Measurements from ENCODE around the gene CMTR1. TPM values are rescaled to one million over a fixed set of nuclear protein-coding genes. Genes with fewer than 3 reads are reported as not detected.

The CMTR1 gene
- total RNA-seq, 1 experiment from 2014 or later = 32.3 TPM

DNA sequence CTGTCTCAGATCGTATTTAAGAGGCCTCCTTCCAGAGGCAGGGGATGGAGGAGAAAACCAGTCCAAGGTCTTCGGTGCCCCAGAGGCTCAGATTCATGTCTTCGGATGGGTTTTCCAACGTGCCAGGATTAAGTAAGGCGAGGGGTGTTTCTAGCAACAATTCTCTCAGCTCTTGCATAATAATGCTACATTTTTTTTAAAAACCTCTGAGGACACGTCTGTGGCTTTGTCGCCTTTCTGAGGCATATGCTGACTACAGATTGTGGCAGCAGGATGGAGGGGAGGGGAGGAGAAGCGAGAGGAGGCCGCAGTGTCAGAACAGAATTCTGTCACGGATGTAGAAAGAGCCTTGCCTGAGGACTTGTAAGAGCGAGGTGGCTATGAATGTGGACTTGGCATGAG is 84.4 kb downstream of the CMTR1 start:
- intact Hi-C loops (cut with micrococcal nuclease; ENCODE audit: unreplicated experiment) = no loop called here
- Histone ChIP-seq H3K9me3 (ENCODE audit: low read depth, low read length, poor library complexity, severe bottlenecking) (no peaks in the 10 kb centered on the region), H3K36me3 (ENCODE audit: insufficient read depth, low read length, poor library complexity, severe bottlenecking) (no peaks in the 10 kb centered on the region), H3K4me3 (ENCODE audit: low read depth, low read length, poor library complexity, severe bottlenecking) (no peak overlapping the region), H3K4me1 (ENCODE audit: insufficient read depth, low read length, poor library complexity, severe bottlenecking) (no peaks in the 10 kb centered on the region), H3K27ac (ENCODE audit: low read depth, low read length, poor library complexity, severe bottlenecking) (no peak overlapping the region), H3K27me3 (replicated peaks; ENCODE audit: insufficient read depth, low read depth, low read length, poor library complexity) (no peaks in the 10 kb centered on the region)
- no TSS peak for BruUV-seq (replicated peaks)
- no peak for TF ChIP-seq EZH2 (IDR thresholded peaks at IDR 0.05; ENCODE audit: borderline replicate concordance, low read depth, low read length, poor library complexity, severe bottlenecking)
- TF ChIP-seq, protein P1, sequence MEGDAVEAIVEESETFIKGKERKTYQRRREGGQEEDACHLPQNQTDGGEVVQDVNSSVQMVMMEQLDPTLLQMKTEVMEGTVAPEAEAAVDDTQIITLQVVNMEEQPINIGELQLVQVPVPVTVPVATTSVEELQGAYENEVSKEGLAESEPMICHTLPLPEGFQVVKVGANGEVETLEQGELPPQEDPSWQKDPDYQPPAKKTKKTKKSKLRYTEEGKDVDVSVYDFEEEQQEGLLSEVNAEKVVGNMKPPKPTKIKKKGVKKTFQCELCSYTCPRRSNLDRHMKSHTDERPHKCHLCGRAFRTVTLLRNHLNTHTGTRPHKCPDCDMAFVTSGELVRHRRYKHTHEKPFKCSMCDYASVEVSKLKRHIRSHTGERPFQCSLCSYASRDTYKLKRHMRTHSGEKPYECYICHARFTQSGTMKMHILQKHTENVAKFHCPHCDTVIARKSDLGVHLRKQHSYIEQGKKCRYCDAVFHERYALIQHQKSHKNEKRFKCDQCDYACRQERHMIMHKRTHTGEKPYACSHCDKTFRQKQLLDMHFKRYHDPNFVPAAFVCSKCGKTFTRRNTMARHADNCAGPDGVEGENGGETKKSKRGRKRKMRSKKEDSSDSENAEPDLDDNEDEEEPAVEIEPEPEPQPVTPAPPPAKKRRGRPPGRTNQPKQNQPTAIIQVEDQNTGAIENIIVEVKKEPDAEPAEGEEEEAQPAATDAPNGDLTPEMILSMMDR (conservative IDR thresholded peaks at IDR 0.05; ENCODE audit: low read depth, low read length) = no peak
- DNase-seq (ENCODE audit: low spot score) = no peak
- ChIA-PET CTCF (interaction anchor here (0.6 kb wide), 1 partner anchor 304 kb away, joined by 3 read pairs; no protein-coding TSS in a partner anchor), POLR2A (ENCODE audit: low non-redundant PET) (no interaction called here)

DNA sequence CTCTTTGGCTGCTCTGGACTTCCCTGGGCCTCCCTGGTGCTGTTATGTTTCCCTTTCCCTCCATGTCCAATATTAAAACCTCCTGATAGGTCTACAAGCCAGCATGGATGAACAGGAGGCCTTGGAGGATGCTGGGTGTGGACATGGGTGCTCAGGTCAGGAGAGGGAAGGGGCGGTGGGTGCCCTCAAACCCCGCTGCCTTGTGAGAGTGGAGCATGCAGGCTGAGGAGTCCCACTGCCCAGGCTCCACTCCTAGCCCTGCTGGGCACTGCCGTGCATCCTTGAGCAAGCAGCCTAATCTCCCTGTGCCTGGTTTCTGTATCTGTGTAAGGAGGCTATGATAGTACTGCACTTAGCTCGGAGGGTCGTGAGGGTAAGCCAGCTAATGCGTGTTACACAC is 85.1 kb downstream of the CMTR1 start:
- Histone ChIP-seq H3K27me3 (replicated peaks; ENCODE audit: insufficient read depth, low read depth, low read length, poor library complexity) (no peaks in the 10 kb centered on the region), H3K9me3 (ENCODE audit: low read depth, low read length, poor library complexity, severe bottlenecking) (no peaks in the 10 kb centered on the region), H3K4me3 (ENCODE audit: low read depth, low read length, poor library complexity, severe bottlenecking) (no peak overlapping the region), H3K36me3 (ENCODE audit: insufficient read depth, low read length, poor library complexity, severe bottlenecking) (no peaks in the 10 kb centered on the region), H3K4me1 (ENCODE audit: insufficient read depth, low read length, poor library complexity, severe bottlenecking) (no peaks in the 10 kb centered on the region), H3K27ac (ENCODE audit: low read depth, low read length, poor library complexity, severe bottlenecking) (no peak overlapping the region)
- no TSS peak for BruUV-seq (replicated peaks)
- CTCF ChIA-PET = no interaction called here
- TF ChIP-seq, protein P1 (conservative IDR thresholded peaks at IDR 0.05; ENCODE audit: low read depth, low read length) = no peak
- TF ChIP-seq EZH2 (IDR thresholded peaks at IDR 0.05; ENCODE audit: borderline replicate concordance, low read depth, low read length, poor library complexity, severe bottlenecking) = no peak
- intact Hi-C loops (cut with micrococcal nuclease; ENCODE audit: unreplicated experiment) = no loop called here
- no peak for DNase-seq (ENCODE audit: low spot score)
- POLR2A ChIA-PET (ENCODE audit: low non-redundant PET) = no interaction called here

DNA sequence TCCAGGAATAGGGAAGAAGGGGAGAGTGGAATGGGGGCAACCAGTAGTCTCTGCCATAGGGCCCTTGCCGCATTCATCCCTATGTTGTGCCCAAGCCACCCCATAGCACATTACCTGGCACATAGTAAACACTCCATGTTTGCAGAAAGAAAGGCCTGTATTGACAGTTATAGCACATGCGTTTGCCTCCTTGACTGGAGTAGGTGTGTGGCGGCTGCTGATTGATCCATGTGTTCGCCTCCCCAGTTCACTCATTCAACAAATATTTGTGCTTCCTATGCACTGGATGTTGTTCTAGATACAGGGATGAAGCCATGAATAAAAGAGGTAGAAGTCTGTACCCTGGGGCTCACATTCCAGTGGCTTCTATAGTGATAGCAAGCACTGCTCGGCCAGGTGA is 86.4 kb downstream of the CMTR1 start:
- CTCF ChIA-PET = interaction anchor here (0.7 kb wide), 1 partner anchor 122 kb away, joined by 4 read pairs; no protein-coding TSS in a partner anchor
- no TSS peak for BruUV-seq (replicated peaks)
- intact Hi-C loops (cut with micrococcal nuclease; ENCODE audit: unreplicated experiment) = no loop called here

More for the DNA sequence above, 86.4 kb downstream of the CMTR1 start:
- Histone ChIP-seq H3K27ac (ENCODE audit: low read depth, low read length, poor library complexity, severe bottlenecking) (no peak overlapping the region), H3K27me3 (replicated peaks; ENCODE audit: insufficient read depth, low read depth, low read length, poor library complexity) (no peaks in the 10 kb centered on the region), H3K4me3 (ENCODE audit: low read depth, low read length, poor library complexity, severe bottlenecking) (no peak overlapping the region), H3K9me3 (ENCODE audit: low read depth, low read length, poor library complexity, severe bottlenecking) (no peaks in the 10 kb centered on the region), H3K4me1 (ENCODE audit: insufficient read depth, low read length, poor library complexity, severe bottlenecking) (no peaks in the 10 kb centered on the region), H3K36me3 (ENCODE audit: insufficient read depth, low read length, poor library complexity, severe bottlenecking) (no peaks in the 10 kb centered on the region)
- POLR2A ChIA-PET (ENCODE audit: low non-redundant PET) = no interaction called here
- no peak for TF ChIP-seq EZH2 (IDR thresholded peaks at IDR 0.05; ENCODE audit: borderline replicate concordance, low read depth, low read length, poor library complexity, severe bottlenecking)
- TF ChIP-seq, protein P1 (conservative IDR thresholded peaks at IDR 0.05; ENCODE audit: low read depth, low read length) = no peak
- DNase-seq (ENCODE audit: low spot score) = no peak

All from A673 (cell line).